ENCODE data around the gene SPI1. TPM values are rescaled to one million over a fixed set of nuclear protein-coding genes. Genes with fewer than 3 reads are reported as not detected.

SPI1 gene
- total and polyA plus RNA-seq, 2 experiments from 2014 or later: 0.13 to 2.0 TPM

- Histone ChIP-seq H3K27ac (peak overlapping the region; percentile 51), H3K4me2 (no peak overlapping the region), H3K36me3 (replicated peaks; ENCODE audit: insufficient read depth, low read depth) (no peaks in the 10 kb centered on the region), H3K9me3 (ENCODE audit: low read depth) (no peaks in the 10 kb centered on the region), H3K4me3 (no peak overlapping the region), H3K79me2 (no peaks in the 10 kb centered on the region), H3K27me3 (no peaks in the 10 kb centered on the region), H3K9me2 (replicated peaks; ENCODE audit: insufficient read depth) (no peaks in the 10 kb centered on the region), H2AFZ (no peak overlapping the region), H4K20me1 (ENCODE audit: insufficient read depth, poor library complexity, severe bottlenecking) (no peaks in the 10 kb centered on the region), H3K4me1 (ENCODE audit: insufficient read depth) (no peaks in the 10 kb centered on the region)
- TF ChIP-seq EZH2 (IDR thresholded peaks at IDR 0.05; ENCODE audit: borderline replicate concordance) (no peak), CTCF (IDR thresholded peaks at IDR 0.05; ENCODE audit: poor library complexity) (no peak), EZH2phosphoT487 (IDR thresholded peaks at IDR 0.05; ENCODE audit: low read depth, severe bottlenecking, unreplicated experiment) (no peak)
- DNase-seq (ENCODE audit: low spot score): no peak
- 87% methylated on average over 13 of the region's 13 CpGs for WGBS (ENCODE audit: low lambda C conversion rate, missing lambda C conversion rate)
These were observed 46.0 kb downstream of the SPI1 start for GRCh38 chr11:47332303-47332711.

GRCh38 chr11:47331454-47332302, 46.7 kb downstream of the SPI1 start:
- Histone ChIP-seq H3K27me3 (no peaks in the 10 kb centered on the region), H3K36me3 (replicated peaks; ENCODE audit: insufficient read depth, low read depth) (no peaks in the 10 kb centered on the region), H2AFZ (no peak overlapping the region), H3K27ac (peak overlapping the region; percentile 51), H4K20me1 (ENCODE audit: insufficient read depth, poor library complexity, severe bottlenecking) (no peaks in the 10 kb centered on the region), H3K9me2 (replicated peaks; ENCODE audit: insufficient read depth) (no peaks in the 10 kb centered on the region), H3K79me2 (no peaks in the 10 kb centered on the region), H3K4me3 (no peak overlapping the region), H3K4me1 (ENCODE audit: insufficient read depth) (no peaks in the 10 kb centered on the region), H3K4me2 (no peak overlapping the region), H3K9me3 (ENCODE audit: low read depth) (no peaks in the 10 kb centered on the region)
- TF ChIP-seq EZH2 (IDR thresholded peaks at IDR 0.05; ENCODE audit: borderline replicate concordance) (no peak), CTCF (IDR thresholded peaks at IDR 0.05; ENCODE audit: poor library complexity) (no peak), EZH2phosphoT487 (IDR thresholded peaks at IDR 0.05; ENCODE audit: low read depth, severe bottlenecking, unreplicated experiment) (no peak)
- WGBS (ENCODE audit: low lambda C conversion rate, missing lambda C conversion rate): 77% methylated on average over 20 of the region's 21 CpGs
- no peak for DNase-seq (ENCODE audit: low spot score)

GRCh38 chr11:47329987-47330931, 48.1 kb downstream of the SPI1 start:
- H3K36me3 ChIP-seq (replicated peaks; ENCODE audit: insufficient read depth, low read depth): no peaks in the 10 kb centered on the region
- no peak for TF ChIP-seq EZH2 (IDR thresholded peaks at IDR 0.05; ENCODE audit: borderline replicate concordance)
- TF ChIP-seq CTCF (IDR thresholded peaks at IDR 0.05; ENCODE audit: poor library complexity): no peak
- no peak for TF ChIP-seq EZH2phosphoT487 (IDR thresholded peaks at IDR 0.05; ENCODE audit: low read depth, severe bottlenecking, unreplicated experiment)
- no peaks in the 10 kb centered on the region for H3K4me1 ChIP-seq (ENCODE audit: insufficient read depth)
- WGBS (ENCODE audit: low lambda C conversion rate, missing lambda C conversion rate): 75% methylated on average over 15 of the region's 16 CpGs
- H3K27ac ChIP-seq: peak overlapping the region; percentile 3
- H3K4me2 ChIP-seq: no peak overlapping the region
- H3K9me3 ChIP-seq (ENCODE audit: low read depth): no peaks in the 10 kb centered on the region
- H4K20me1 ChIP-seq (ENCODE audit: insufficient read depth, poor library complexity, severe bottlenecking): no peaks in the 10 kb centered on the region
- no peaks in the 10 kb centered on the region for H3K79me2 ChIP-seq
- no peak overlapping the region for H3K4me3 ChIP-seq
- no peaks in the 10 kb centered on the region for H3K9me2 ChIP-seq (replicated peaks; ENCODE audit: insufficient read depth)
- no peak overlapping the region for H2AFZ ChIP-seq
- H3K27me3 ChIP-seq: no peaks in the 10 kb centered on the region
- no peak for DNase-seq (ENCODE audit: low spot score)
